ENCODE data around the gene THOC2. TPM values are rescaled to one million over a fixed set of nuclear protein-coding genes. Genes with fewer than 3 reads are reported as not detected.

Gene THOC2
- polyA plus RNA-seq, 4 donors, result 30.5 to 85.2 (median 81.2) TPM

DNA sequence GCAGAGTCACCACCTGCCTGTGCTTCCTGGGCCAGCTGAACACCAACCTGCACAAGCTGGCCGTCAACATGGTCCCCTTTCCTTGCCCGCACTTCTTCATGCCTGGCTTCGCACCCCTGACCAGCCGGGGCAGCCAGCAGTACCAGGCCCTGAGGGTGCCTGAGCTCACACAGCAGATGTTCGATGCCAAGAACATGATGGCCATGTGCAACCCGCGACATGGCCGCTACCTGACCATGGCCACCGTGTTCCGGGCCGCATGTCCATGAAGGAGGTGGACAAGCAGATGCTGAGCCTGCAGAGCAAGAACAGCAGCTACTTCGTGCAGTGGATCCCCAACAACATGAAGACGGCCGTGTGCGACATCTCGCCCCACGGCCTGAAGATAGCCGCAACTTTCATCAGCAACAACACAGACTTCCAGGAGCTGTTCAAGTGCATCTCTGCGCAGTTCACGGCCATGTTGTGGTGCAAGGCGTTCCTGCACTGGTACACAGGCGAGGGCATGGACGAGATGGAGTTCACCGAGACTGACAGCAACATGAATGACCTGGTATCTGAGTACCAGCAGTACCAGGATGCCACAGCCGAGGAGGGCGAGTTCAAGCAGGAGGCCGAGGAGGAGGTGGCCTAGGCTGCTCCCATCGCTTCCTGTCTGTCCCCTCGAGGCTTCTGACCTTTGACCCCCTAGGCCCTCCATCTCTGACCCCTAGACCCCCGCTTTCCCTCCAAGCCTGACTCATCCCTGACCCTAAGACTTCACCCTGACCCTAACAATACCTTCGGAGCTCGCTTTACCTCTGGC is 170.3 kb downstream of the THOC2 start:
- Histone ChIP-seq H3K36me3 (ENCODE audit: control insufficient read depth in 3 of 3, insufficient read depth in 2 of 3, low read depth in 1 of 3, low read length in 3 of 3) (no peaks in the 10 kb centered on the region), H3K4me1 (ENCODE audit: control insufficient read depth in 3 of 3, insufficient read depth in 2 of 3, low read depth in 1 of 3, low read length in 2 of 3) (no peaks in the 10 kb centered on the region), H3K27ac (ENCODE audit: low read depth in 1 of 3, low read length in 2 of 3) (no peak overlapping the region), H3K4me3 (ENCODE audit: low read depth in 1 of 3, low read length in 3 of 3) (no peak overlapping the region), H3K27me3 (ENCODE audit: control insufficient read depth in 3 of 3, insufficient read depth in 3 of 3, low read length in 3 of 3) (no peaks in the 10 kb centered on the region), H3K9me3 (ENCODE audit: control insufficient read depth in 2 of 2, insufficient read depth in 1 of 2, low read depth in 1 of 2, low read length in 1 of 2) (no peaks in the 10 kb centered on the region)
- DNase-seq (no peak), FAIRE-seq (no peak)
- 88 to 97% (median 94%) methylated on average over 30 to 32 of the region's 32 CpGs for WGBS, 3 donors

DNA sequence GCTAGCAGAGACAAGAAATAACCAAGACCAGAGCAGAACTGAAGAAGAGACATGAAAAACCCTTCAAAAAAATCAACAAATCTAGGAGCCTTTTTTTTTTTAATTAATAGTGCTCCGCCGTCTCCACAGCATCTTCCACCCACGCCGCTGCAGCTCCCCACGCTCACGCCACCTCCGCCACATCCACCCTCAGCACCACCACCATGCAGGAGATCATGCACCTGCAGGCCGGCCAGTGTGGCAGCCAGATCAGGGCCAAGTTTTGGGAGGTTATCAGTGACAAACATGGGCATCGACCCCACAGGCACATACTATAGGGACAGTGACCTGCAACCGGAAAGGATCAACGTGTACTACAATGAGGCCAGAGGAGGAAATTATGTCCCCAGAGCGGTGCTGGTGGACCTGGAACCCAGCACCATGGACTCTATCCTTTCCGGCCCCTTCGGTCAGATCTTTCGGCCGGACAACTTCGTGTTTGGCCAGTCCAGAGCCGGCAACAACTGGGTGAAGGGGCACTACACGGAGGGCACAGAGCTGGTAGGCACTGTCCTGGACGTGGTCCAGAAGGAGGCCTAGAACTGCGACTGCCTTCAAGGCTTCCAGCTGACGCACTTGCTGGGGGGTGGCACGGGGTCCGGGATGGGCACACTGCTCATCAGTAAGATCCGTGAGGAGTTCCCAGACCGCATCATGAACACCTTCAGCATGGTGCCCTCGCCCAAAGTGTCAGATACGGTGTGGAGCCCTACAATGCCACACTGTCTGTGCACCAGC is 171.2 kb downstream of the THOC2 start:
- Histone ChIP-seq H3K36me3 (ENCODE audit: control insufficient read depth in 3 of 3, insufficient read depth in 2 of 3, low read depth in 1 of 3, low read length in 3 of 3) (no peaks in the 10 kb centered on the region), H3K9me3 (ENCODE audit: control insufficient read depth in 2 of 2, insufficient read depth in 1 of 2, low read depth in 1 of 2, low read length in 1 of 2) (no peaks in the 10 kb centered on the region), H3K4me3 (ENCODE audit: low read depth in 1 of 3, low read length in 3 of 3) (no peak overlapping the region), H3K27me3 (ENCODE audit: control insufficient read depth in 3 of 3, insufficient read depth in 3 of 3, low read length in 3 of 3) (no peaks in the 10 kb centered on the region), H3K27ac (ENCODE audit: low read depth in 1 of 3, low read length in 2 of 3) (no peak overlapping the region), H3K4me1 (ENCODE audit: control insufficient read depth in 3 of 3, insufficient read depth in 2 of 3, low read depth in 1 of 3, low read length in 2 of 3) (no peaks in the 10 kb centered on the region)
- DNase-seq, result no peak
- 90 to 95% (median 94%) methylated on average over 17 to 28 of the region's 28 CpGs for WGBS, 3 donors
- FAIRE-seq, result no peak

DNA sequence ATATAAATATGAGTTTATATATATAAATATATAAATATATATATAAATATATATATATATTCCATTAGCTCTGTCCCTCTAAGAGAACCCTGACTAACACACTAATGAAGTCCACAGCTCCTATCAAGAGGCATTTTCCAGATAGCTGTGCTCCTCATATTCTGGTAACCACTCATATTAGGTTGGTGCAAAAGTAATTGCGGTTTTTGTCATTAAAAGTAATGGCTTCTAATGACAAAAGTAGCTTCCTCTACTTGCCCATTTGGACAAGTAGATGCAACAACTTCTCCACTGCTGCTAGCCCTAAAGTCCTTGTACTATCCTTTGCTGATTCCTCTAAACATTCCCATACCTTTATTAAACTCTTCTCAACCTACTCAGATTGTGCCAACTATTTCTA is 182.0 kb downstream of the THOC2 start:
- H3K9me3 ChIP-seq (ENCODE audit: control insufficient read depth in 2 of 2, insufficient read depth in 1 of 2, low read depth in 1 of 2, low read length in 1 of 2), result no peaks in the 10 kb centered on the region
- FAIRE-seq (no peak), DNase-seq (no peak)
- no peaks in the 10 kb centered on the region for H3K27me3 ChIP-seq (ENCODE audit: control insufficient read depth in 3 of 3, insufficient read depth in 3 of 3, low read length in 3 of 3)
- WGBS, 3 donors, result 64 to 93% (median 90%) methylated on average over 1 of the region's 1 CpG
- H3K36me3 ChIP-seq (ENCODE audit: control insufficient read depth in 3 of 3, insufficient read depth in 2 of 3, low read depth in 1 of 3, low read length in 3 of 3), result no peaks in the 10 kb centered on the region
- no peaks in the 10 kb centered on the region for H3K4me1 ChIP-seq (ENCODE audit: control insufficient read depth in 3 of 3, insufficient read depth in 2 of 3, low read depth in 1 of 3, low read length in 2 of 3)
- H3K27ac ChIP-seq (ENCODE audit: low read depth in 1 of 3, low read length in 2 of 3), result no peak overlapping the region
- H3K4me3 ChIP-seq (ENCODE audit: low read depth in 1 of 3, low read length in 3 of 3), result no peak overlapping the region

Other genes starting within 250 kb of the THOC2 start
- 10 to 100 TPM; 11.6 to 35.4 (median 14.3) TPM for gene XIAP, start 127.0 kb upstream of the THOC2 start, polyA plus RNA-seq
- gene STAG2, start 228.7 kb upstream of the THOC2 start, polyA plus RNA-seq, result 10 to 100 TPM; 19.7 to 76.6 (median 27.3) TPM

Data from small intestine (tissue), 7 donors.